HepG2 (cell line): ENCODE results near the gene SLC22A23. TPM values are rescaled to one million over a fixed set of nuclear protein-coding genes. Genes with fewer than 3 reads are reported as not detected.

Experiments
- ARID5B ChIP-seq: IDR thresholded peaks from 2 replicates; pipeline ENCODE4 v1.4.0; 2020; ENCODE audit warnings: mild to moderate bottlenecking, missing genetic modification reagents
- BATF2 ChIP-seq: sonication (generic); formaldehyde crosslinking; IDR thresholded peaks from 2 replicates; pipeline ENCODE4 v1.8.0; 2022; ENCODE audit warnings: mild to moderate bottlenecking, missing genetic modification reagents, moderate library complexity
- BRD4 ChIP-seq: sonication (generic); formaldehyde crosslinking; IDR thresholded peaks from 2 replicates; pipeline ENCODE4 v1.4.0; 2020; ENCODE audit warnings: missing genetic modification reagents
- CEBPB ChIP-seq: IDR thresholded peaks from 2 replicates; pipeline ENCODE4 v1.6.1; 2011; ENCODE audit warnings: low read depth, low read length, improper control_type of control experiment, borderline replicate concordance
- HNRNPLL ChIP-seq: fragments of 200-400 bp; formaldehyde crosslinking; IDR thresholded peaks from 2 replicates; pipeline ENCODE4 v1.6.1; 2017; ENCODE audit warnings: mild to moderate bottlenecking, low read depth, low read length; ENCODE audit not compliant: poor library complexity, severe bottlenecking
- IRX3 ChIP-seq: sonication (generic); formaldehyde crosslinking; IDR thresholded peaks from 2 replicates; pipeline ENCODE4 v1.8.1; 2023; ENCODE audit warnings: mild to moderate bottlenecking, low read depth, missing genetic modification reagents, borderline replicate concordance
- MYNN ChIP-seq: sonication (generic); formaldehyde crosslinking; IDR thresholded peaks from 2 replicates; pipeline ENCODE4 v1.4.0; 2020; ENCODE audit warnings: mild to moderate bottlenecking, low read depth, missing genetic modification reagents
- POLR2A ChIP-seq, 2 experiments: IDR thresholded peaks; 2 replicates each; pipeline ENCODE4 v1.6.1; 2011; ENCODE audit warnings: low read depth in 2 of 2, low read length in 2 of 2, mild to moderate bottlenecking in 1 of 2, moderate library complexity in 1 of 2; ENCODE audit not compliant: insufficient read depth in 1 of 2
- PTBP1 ChIP-seq: fragments of 200-400 bp; formaldehyde crosslinking; IDR thresholded peaks from 2 replicates; pipeline ENCODE4 v1.6.1; 2018; ENCODE audit warnings: low read length, low read depth; ENCODE audit not compliant: poor library complexity, severe bottlenecking
- RFX1 ChIP-seq: fragments of 450-650 bp; IDR thresholded peaks from 2 replicates; pipeline ENCODE4 v1.6.1; 2017
- SETDB1 ChIP-seq: sonication (generic); formaldehyde crosslinking; IDR thresholded peaks from 2 replicates; pipeline ENCODE4 v1.5.1; 2020; ENCODE audit warnings: missing genetic modification reagents, mild to moderate bottlenecking, borderline replicate concordance
- SKI ChIP-seq: fragments of 450-650 bp; IDR thresholded peaks from one replicate; pipeline ENCODE4 v1.6.1; 2018; ENCODE audit warnings: mild to moderate bottlenecking; ENCODE audit not compliant: partially characterized antibody
- TERF1 ChIP-seq: sonication (generic); formaldehyde crosslinking; IDR thresholded peaks from 2 replicates; pipeline ENCODE4 v1.8.0; 2022; ENCODE audit warnings: mild to moderate bottlenecking, missing genetic modification reagents, moderate library complexity
- TP53 ChIP-seq: sonication (generic); formaldehyde crosslinking; conservative IDR thresholded peaks from 2 replicates; pipeline ENCODE4 v1.4.0; 2020; ENCODE audit warnings: missing genetic modification reagents
- ZBTB46 ChIP-seq: sonication (generic); formaldehyde crosslinking; IDR thresholded peaks from 2 replicates; pipeline ENCODE4 v1.4.0; 2020; ENCODE audit warnings: mild to moderate bottlenecking, missing genetic modification reagents, borderline replicate concordance
- ZNF275 ChIP-seq: sonication (generic); formaldehyde crosslinking; IDR thresholded peaks from 2 replicates; pipeline ENCODE4 v1.8.0; 2022; ENCODE audit warnings: missing genetic modification reagents, mild to moderate bottlenecking, inconsistent platforms, borderline replicate concordance
- ZNF530 ChIP-seq: sonication (generic); formaldehyde crosslinking; IDR thresholded peaks from 2 replicates; pipeline ENCODE4 v1.5.0; 2020; ENCODE audit warnings: low read depth, mild to moderate bottlenecking, missing genetic modification reagents
- ZNF577 ChIP-seq: sonication (generic); formaldehyde crosslinking; IDR thresholded peaks from 2 replicates; pipeline ENCODE4 v1.4.0; 2020; ENCODE audit warnings: mild to moderate bottlenecking, low read depth, missing genetic modification reagents, borderline replicate concordance
- ZNF768 ChIP-seq: sonication (generic); formaldehyde crosslinking; IDR thresholded peaks from 2 replicates; pipeline ENCODE4 v1.4.0; 2020; ENCODE audit warnings: missing genetic modification reagents
- ZSCAN21 ChIP-seq: sonication (generic); formaldehyde crosslinking; IDR thresholded peaks from 2 replicates; pipeline ENCODE4 v1.8.0; 2022; ENCODE audit warnings: mild to moderate bottlenecking, missing genetic modification reagents, moderate library complexity, borderline replicate concordance
- polyA plus RNA-seq, 8 experiments: library from polyadenylated mRNA; depleted of rRNA in 3 of 8; stranded (reverse) in 7 of 8; unstranded in 1 of 8; fragments of >200 nt; fragmentation: Illumina TruSeq in 4 of 8; extraction: Trizol in 4 of 8; gene quantifications; 2 replicates each; pipeline versions ENCODE4 v1.2.1 to v1.2.3, GENCODE V29; 2011 to 2016; ENCODE audit warnings: low read depth in 4 of 8, missing spikeins in 1 of 8, mixed read lengths in 1 of 8; ENCODE audit not compliant: insufficient read depth in 1 of 8
- total RNA-seq, 5 experiments: library from RNA; depleted of rRNA; stranded (reverse); fragments of >200 nt; fragmentation: Illumina TruSeq; extraction: Trizol; gene quantifications; 2 replicates each; pipeline ENCODE4 v1.2.3, GENCODE V29; 2016; ENCODE audit warnings: low read depth in 1 of 5

SLC22A23 gene
- total and polyA plus RNA-seq, 2 of the 13 experiments (the other 11 are each of a cell fraction or from before 2014, with no cell fraction given) = 11.8 to 17.5 TPM

- TF ChIP-seq TERF1 (0 out of 2 replicates have a peak, but pooled peaks have one; percentile 72), ZSCAN21 (peak; percentile 94), CEBPB (no peak), ARID5B (CRISPR knock-in tag) (peak; percentile 60; the same call in 1 of the 2 replicates), ZNF768 (CRISPR knock-in tag) (peak; percentile 71), PTBP1 (no peak), ZNF530 (CRISPR knock-in tag) (no peak), ZNF275 (CRISPR knock-in tag) (peak; percentile 89; the same call in 1 of the 2 replicates), HNRNPLL (peak; percentile 64), ZBTB46 (peak; percentile 97), TP53 (CRISPR knock-in tag) (peak; percentile 60; the same call in 1 of the 2 replicates), SKI (peak; percentile 69), BRD4 (CRISPR knock-in tag) (peak; percentile 92), POLR2A (IDR thresholded peaks at IDR 0.05; ENCODE audit: insufficient read depth in 1 of 2, low read depth in 2 of 2, low read length in 2 of 2) (peak; percentile 79 to 89), RFX1 (no peak), SETDB1 (CRISPR knock-in tag) (no peak), BATF2 (CRISPR knock-in tag) (no peak), ZNF577 (CRISPR knock-in tag) (peak; percentile 33; the same call in 1 of the 2 replicates), MYNN (CRISPR knock-in tag) (no peak), IRX3 (peak; percentile 90; the same call in 1 of the 2 replicates)
Observed at GRCh38 chr6:3258720-3259490, 197.9 kb downstream of the SLC22A23 start, which contains the start of gene PSMG4 (continued).
